Ovary (tissue), 9 donors: ENCODE data around the gene SYNGR4. TPM values are rescaled to one million over a fixed set of nuclear protein-coding genes. Genes with fewer than 3 reads are reported as not detected.

ENCODE experiments used
- DNase-seq, 5 donors: peaks; one replicate each; pipeline ENCODE4 v3.0.0-alpha.2; 2019 to 2020
- H3K27ac ChIP-seq, 2 donors: fragments of 200-600 bp; one replicate each; pipeline versions ENCODE4 v1.5.1 to v1.8.0; 2019 to 2022
- H3K27me3 ChIP-seq: fragments of 200-600 bp; one replicate; pipeline ENCODE4 v1.8.0; 2022
- H3K36me3 ChIP-seq: fragments of 200-600 bp; sonication (generic); one replicate; pipeline ENCODE4 v1.5.1; 2019
- H3K4me1 ChIP-seq: one replicate; pipeline ENCODE4 v1.8.1; 2013; ENCODE audit warnings: mild to moderate bottlenecking, moderate library complexity; ENCODE audit not compliant: insufficient read depth
- H3K4me3 ChIP-seq: fragments of 200-600 bp; sonication (generic); one replicate; pipeline ENCODE4 v1.5.1; 2017
- H3K9me3 ChIP-seq, 2 donors: fragments of 200-600 bp in 1 of 2; sonication (generic) in 1 of 2; one replicate each; pipeline versions ENCODE4 v1.5.1 to v1.8.1; 2013 to 2019; ENCODE audit warnings: mild to moderate bottlenecking in 1 of 2, moderate library complexity in 1 of 2
- EP300 ChIP-seq: sonication (generic); formaldehyde crosslinking; IDR thresholded peaks from one replicate; pipeline ENCODE4 v1.6.1; 2017; ENCODE audit warnings: antibody characterized with exemption
- POLR2A ChIP-seq: fragments of 450-650 bp; IDR thresholded peaks from one replicate; pipeline ENCODE4 v1.6.1; 2017; ENCODE audit warnings: antibody characterized with exemption, mild to moderate bottlenecking, moderate library complexity
- WGBS, 3 donors: extraction: QIAGEN DNeasy Blood & Tissue Kit in 1 of 3; methylation state at CpG; one replicate each; pipeline versions ENCODE4 v1.1.5 to v1.1.7; 2013 to 2017; 5-methylcytosine and 5-hydroxymethylcytosine counted together
- intact Hi-C, 4 donors: fragments of 100-400 bp; cut with DNase I; formaldehyde crosslinking; loops; one replicate each; pipeline versions ENCODE4 v1.11.0 to v1.15.1; 2022 to 2023
- polyA plus RNA-seq, 2 donors: library from polyadenylated mRNA; stranded (reverse); fragments of 200-250 nt in 1 of 2; fragments of 350-450 nt in 1 of 2; fragmentation: Illumina TruSeq in 1 of 2; extraction: RNeasy Lipid Tissue Mini Kit (QIAGEN cat#74804) in 1 of 2; gene quantifications; one replicate each; pipeline ENCODE4 v1.2.3, GENCODE V29; 2013 to 2014
- total RNA-seq, 7 donors: library from RNA; depleted of rRNA in 2 of 7; stranded (reverse); fragments of >200 nt in 2 of 7; fragmentation: NEBNext Ultra II Directional in 3 of 7; extraction: Animal tissue kit (Norgen Biotek cat#: 25700) in 3 of 7; gene quantifications; one replicate each; pipeline versions ENCODE4 v1.1.0 to v1.2.4, GENCODE V29; 2016 to 2023
- TF ChIP-seq, protein P1 (sequence below), 3 donors: fragments of 450-650 bp in 2 of 3; fragments of 200-600 bp in 1 of 3; IDR thresholded peaks; one replicate each; pipeline versions ENCODE4 v1.5.1 to v1.8.0; 2016 to 2022; ENCODE audit warnings: antibody characterized with exemption in 3 of 3, mild to moderate bottlenecking in 1 of 3
- donor health status: DM: no; HTN: no; CAD: no; lungs with moderate emphysema.
- donor health status: DM: no; HTN: no; CAD: no.
- donor health status: Bipolar disorder and iron deficiency.
- donor health status: DM: yes; HTN: yes; CAD: no.
- donor health status: DM: no; HTN: no; CAD: no.
- donor health status: DM: yes; HTN: yes; CAD: no.

SYNGR4 gene
- total and polyA plus RNA-seq, 9 donors = not detected

DNA sequence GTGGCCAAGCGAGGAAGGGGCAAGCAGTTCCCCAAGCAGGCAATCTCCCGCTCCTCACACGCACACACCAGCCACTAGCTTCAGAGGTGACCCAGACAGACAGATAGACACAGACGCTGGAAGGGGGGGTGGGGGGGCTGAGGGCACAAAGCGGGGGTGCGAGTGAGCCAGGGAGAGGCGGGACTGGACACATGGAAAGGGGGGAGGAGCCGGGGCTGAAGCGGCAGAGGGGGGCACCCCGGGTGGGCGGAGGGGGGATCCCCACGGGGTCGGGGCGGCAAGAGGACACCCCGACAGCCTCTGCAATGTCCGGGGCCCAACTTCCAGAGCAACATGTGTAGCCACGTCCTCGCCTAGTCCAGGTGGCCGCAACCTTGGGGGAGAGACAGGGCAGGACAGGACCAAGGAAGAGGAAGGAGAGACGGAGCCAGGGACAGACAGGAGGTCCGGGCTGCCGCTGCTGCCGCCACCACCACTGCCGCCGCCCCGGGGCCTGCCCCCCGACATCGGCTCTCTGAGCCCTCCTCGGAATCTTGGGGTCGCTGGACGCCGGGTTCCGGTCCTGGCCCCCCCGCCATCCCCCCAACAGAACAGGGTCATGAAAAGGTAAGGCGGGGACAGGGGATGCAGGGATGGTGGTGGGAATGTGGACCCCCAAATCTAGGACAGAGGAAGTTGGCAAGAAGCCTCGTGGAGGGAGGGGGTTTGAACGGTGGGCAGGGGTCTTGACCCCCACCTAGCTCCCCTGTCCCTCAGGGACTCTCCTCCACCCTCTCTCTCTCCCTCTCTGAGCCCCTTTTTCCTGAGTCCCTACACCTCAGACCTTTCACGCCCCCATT is 30.4 kb downstream of the SYNGR4 start:
- Histone ChIP-seq H3K36me3 (no peaks in the 10 kb centered on the region), H3K4me1 (peaks cover 12% of the 10 kb centered on the region), H3K27ac (no peak overlapping the region), H3K9me3 (no peaks in the 10 kb centered on the region), H3K4me3 (no peak overlapping the region), H3K27me3 (peaks cover 2% of the 10 kb centered on the region)
- TF ChIP-seq POLR2A = no peak
- TF ChIP-seq, protein P1, sequence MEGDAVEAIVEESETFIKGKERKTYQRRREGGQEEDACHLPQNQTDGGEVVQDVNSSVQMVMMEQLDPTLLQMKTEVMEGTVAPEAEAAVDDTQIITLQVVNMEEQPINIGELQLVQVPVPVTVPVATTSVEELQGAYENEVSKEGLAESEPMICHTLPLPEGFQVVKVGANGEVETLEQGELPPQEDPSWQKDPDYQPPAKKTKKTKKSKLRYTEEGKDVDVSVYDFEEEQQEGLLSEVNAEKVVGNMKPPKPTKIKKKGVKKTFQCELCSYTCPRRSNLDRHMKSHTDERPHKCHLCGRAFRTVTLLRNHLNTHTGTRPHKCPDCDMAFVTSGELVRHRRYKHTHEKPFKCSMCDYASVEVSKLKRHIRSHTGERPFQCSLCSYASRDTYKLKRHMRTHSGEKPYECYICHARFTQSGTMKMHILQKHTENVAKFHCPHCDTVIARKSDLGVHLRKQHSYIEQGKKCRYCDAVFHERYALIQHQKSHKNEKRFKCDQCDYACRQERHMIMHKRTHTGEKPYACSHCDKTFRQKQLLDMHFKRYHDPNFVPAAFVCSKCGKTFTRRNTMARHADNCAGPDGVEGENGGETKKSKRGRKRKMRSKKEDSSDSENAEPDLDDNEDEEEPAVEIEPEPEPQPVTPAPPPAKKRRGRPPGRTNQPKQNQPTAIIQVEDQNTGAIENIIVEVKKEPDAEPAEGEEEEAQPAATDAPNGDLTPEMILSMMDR (IDR thresholded peaks at IDR 0.05) = no peak
- TF ChIP-seq EP300 = no peak
- 2 to 3% (median 3%) methylated on average over 38 of the region's 38 CpGs for WGBS, 3 donors
- intact Hi-C loops = no loop called here
- DNase-seq = no peak

DNA sequence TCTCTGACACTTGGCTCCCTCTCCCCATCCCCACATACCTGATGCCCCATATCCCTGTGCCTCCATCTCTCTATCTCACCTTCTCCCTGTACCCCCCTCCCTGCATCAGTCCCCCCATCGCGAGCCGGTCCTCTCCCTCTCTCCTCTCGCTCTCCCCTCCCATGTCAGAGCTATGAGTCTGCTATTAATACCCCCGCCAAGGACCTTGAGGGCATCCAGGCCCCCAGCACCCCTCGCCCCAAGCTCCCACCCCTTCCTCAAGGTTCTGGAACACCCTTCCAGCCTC is 30.9 kb downstream of the SYNGR4 start:
- DNase-seq = no peak
- TF ChIP-seq EP300 (no peak), POLR2A (no peak)
- TF ChIP-seq, protein P1 (IDR thresholded peaks at IDR 0.05) = no peak
- no peak overlapping the region for H3K4me3 ChIP-seq
- peaks cover 2% of the 10 kb centered on the region for H3K27me3 ChIP-seq
- peaks cover 9% of the 10 kb centered on the region for H3K4me1 ChIP-seq
- H3K27ac ChIP-seq = no peak overlapping the region
- H3K36me3 ChIP-seq = no peaks in the 10 kb centered on the region
- intact Hi-C loops = no loop called here
- H3K9me3 ChIP-seq = no peaks in the 10 kb centered on the region
- WGBS, 3 donors = 2 to 9% (median 2%) methylated on average over 6 of the region's 6 CpGs

DNA sequence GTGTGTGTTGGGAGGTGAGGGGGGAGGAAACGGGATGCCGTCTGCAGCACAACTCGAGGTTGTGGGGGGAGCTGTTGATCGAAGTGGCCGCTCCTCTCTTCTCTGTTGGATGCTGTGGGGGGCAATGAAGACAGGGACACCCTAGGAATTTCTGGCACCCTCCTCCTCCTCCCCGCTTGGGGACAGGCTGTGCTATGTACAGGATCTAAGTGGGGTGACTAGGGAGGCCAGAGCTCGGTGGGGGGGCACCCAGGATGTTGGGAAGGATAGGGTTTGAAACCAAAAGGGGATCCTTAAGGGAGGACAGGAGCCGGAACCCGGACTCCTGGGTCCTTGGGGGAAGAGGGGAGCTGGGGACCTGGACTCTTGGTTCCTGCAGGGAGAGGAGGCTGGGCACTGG is 31.3 kb downstream of the SYNGR4 start:
- 11 to 23% (median 14%) methylated on average over 9 of the region's 9 CpGs for WGBS, 3 donors

DNA sequence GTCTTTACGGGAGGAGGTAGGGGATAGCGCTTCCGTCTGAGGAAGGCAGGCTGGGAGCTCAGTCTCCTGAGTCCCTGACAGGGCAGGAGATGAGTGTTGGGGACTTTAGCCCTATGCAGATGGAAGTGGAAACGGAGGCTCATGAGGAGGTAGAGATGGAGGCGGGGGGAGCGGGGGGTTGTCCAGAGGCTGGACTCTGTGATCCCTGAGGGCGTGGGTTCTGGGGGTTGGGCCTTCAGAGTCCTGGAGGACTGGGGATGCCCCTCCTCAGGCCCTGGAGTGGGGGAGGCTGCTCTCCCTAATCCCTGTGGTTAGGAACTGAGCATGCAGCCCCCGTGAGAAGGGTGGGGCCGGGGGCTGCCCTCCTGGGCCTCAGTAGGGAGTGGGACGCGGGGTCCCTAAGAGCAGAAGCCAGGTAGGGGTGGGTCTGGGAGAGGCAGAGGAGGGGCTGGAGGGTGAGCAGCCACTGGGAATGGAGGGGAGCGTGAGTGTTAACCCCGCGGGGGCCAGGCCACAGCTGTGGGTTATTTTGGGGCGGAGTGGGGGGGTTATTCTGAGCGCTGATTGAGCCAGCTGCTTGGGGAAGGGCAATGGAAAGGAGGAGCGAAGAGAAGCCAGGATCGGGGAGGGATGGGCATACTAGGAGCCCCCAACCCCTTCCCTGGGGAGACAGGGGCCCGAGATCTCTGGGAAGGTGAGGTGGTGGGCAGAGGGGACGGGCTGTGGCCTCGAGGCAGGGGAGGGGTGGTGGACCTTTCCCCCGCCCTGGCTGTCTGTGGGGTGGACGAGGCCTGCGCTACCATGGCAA is 32.1 kb downstream of the SYNGR4 start:
- TF ChIP-seq POLR2A = no peak
- TF ChIP-seq, protein P1 (IDR thresholded peaks at IDR 0.05) = no peak
- no peak for TF ChIP-seq EP300
- no peaks in the 10 kb centered on the region for H3K9me3 ChIP-seq
- no peaks in the 10 kb centered on the region for H3K36me3 ChIP-seq
- no peak overlapping the region for H3K27ac ChIP-seq
- H3K27me3 ChIP-seq = peaks cover 2% of the 10 kb centered on the region
- intact Hi-C loops = no loop called here
- no peak for DNase-seq
- WGBS, 3 donors = 31 to 35% (median 34%) methylated on average over 24 of the region's 24 CpGs
- H3K4me1 ChIP-seq = peaks cover 9% of the 10 kb centered on the region
- H3K4me3 ChIP-seq = no peak overlapping the region

More for the DNA sequence above, 31.3 kb downstream of the SYNGR4 start:
- Histone ChIP-seq H3K27ac (no peak overlapping the region), H3K4me1 (peaks cover 9% of the 10 kb centered on the region), H3K9me3 (no peaks in the 10 kb centered on the region), H3K36me3 (no peaks in the 10 kb centered on the region), H3K27me3 (peaks cover 2% of the 10 kb centered on the region), H3K4me3 (no peak overlapping the region)
- no peak for TF ChIP-seq POLR2A
- TF ChIP-seq EP300 = no peak
- TF ChIP-seq, protein P1 (IDR thresholded peaks at IDR 0.05) = no peak
- DNase-seq = no peak
- intact Hi-C loops = no loop called here
